Caco-2 (cell line): ENCODE data around the gene ATXN7L3. TPM values are rescaled to one million over a fixed set of nuclear protein-coding genes. Genes with fewer than 3 reads are reported as not detected.

ENCODE experiments used
- BruUV-seq: library from RNA; stranded (reverse); fragments of 400-500 nt; replicated peaks from 2 replicates; lab custom pipeline; 2021; lab: Mats Ljungman, UMichigan
- CTCF ChIA-PET: fragments of 300-600 bp; sonication (Branson Sonifier 250); formaldehyde crosslinking; loops from one replicate; lab custom pipeline; 2022; ENCODE audit warnings: antibody characterized with exemption; lab: Charles Lee
- POLR2A ChIA-PET: fragments of 300-600 bp; sonication (Branson Sonifier 250); formaldehyde crosslinking; loops from one replicate; lab custom pipeline; 2022; ENCODE audit warnings: antibody characterized with exemption; lab: Charles Lee
- DNase-seq, 2 experiments: peaks; one replicate each; pipeline versions ENCODE4 v3.0.0 to v3.0.0-alpha.2; 2020 to 2022
- H3K27me3 ChIP-seq: replicated peaks from 2 replicates; pipeline ENCODE4 v1.6.0; 2011; ENCODE audit warnings: low read length; ENCODE audit not compliant: control insufficient read depth, insufficient read depth
- H3K36me3 ChIP-seq: 2 replicates; pipeline ENCODE4 v1.5.1; 2011; ENCODE audit warnings: low read length; ENCODE audit not compliant: control insufficient read depth, insufficient read depth
- H3K4me1 ChIP-seq: fragments of 250-450 bp; sonication (Bioruptor Pico); 2 replicates; pipeline ENCODE4 v1.5.1; 2020; ENCODE audit warnings: mild to moderate bottlenecking
- H3K4me3 ChIP-seq: 2 replicates; pipeline ENCODE4 v1.5.1; 2011; ENCODE audit warnings: low read depth, mild to moderate bottlenecking, control low read depth, low read length
- H3K9me3 ChIP-seq: fragments of 250-450 bp; sonication (Bioruptor Pico); 2 replicates; pipeline ENCODE4 v1.5.1; 2020; ENCODE audit warnings: mild to moderate bottlenecking, moderate library complexity
- H3K27ac Mint-ChIP-seq: one replicate; pipeline ENCODE4 v1.8.0; 2022; ENCODE audit warnings: mixed read lengths; ENCODE audit not compliant: unreplicated experiment
- H3K27me3 Mint-ChIP-seq: one replicate; pipeline ENCODE4 v1.8.0; 2022; ENCODE audit warnings: mixed read lengths; ENCODE audit not compliant: insufficient read depth, unreplicated experiment
- H3K36me3 Mint-ChIP-seq: one replicate; pipeline ENCODE4 v1.8.0; 2022; ENCODE audit warnings: mild to moderate bottlenecking, mixed read lengths; ENCODE audit not compliant: insufficient read depth, unreplicated experiment
- H3K4me1 Mint-ChIP-seq: one replicate; pipeline ENCODE4 v1.8.0; 2022; ENCODE audit warnings: low read depth, mixed read lengths; ENCODE audit not compliant: unreplicated experiment
- H3K4me3 Mint-ChIP-seq: one replicate; pipeline ENCODE4 v1.8.0; 2022; ENCODE audit warnings: mild to moderate bottlenecking, moderate library complexity, mixed read lengths; ENCODE audit not compliant: unreplicated experiment
- H3K9me3 Mint-ChIP-seq: one replicate; pipeline ENCODE4 v1.8.0; 2022; ENCODE audit warnings: mixed read lengths; ENCODE audit not compliant: unreplicated experiment
- CTCF ChIP-seq, 2 experiments: fragments of 200-600 bp in 1 of 2; IDR thresholded peaks; 1 replicate in 1 of 2; 2 replicates in 1 of 2; pipeline versions ENCODE4 v1.5.1 to v1.8.0; 2011 to 2022; ENCODE audit warnings: antibody characterized with exemption in 1 of 2, control low read depth in 1 of 2, inconsistent platforms in 1 of 2, low read depth in 1 of 2, low read length in 1 of 2, mild to moderate bottlenecking in 1 of 2, moderate library complexity in 1 of 2; ENCODE audit not compliant: insufficient read depth in 1 of 2, severe bottlenecking in 1 of 2, unreplicated experiment in 1 of 2
- intact Hi-C: fragments of 100-400 bp; cut with micrococcal nuclease; formaldehyde crosslinking; loops from one replicate; pipeline ENCODE4 v1.10.0; 2022; ENCODE audit not compliant: unreplicated experiment
- total RNA-seq: library from RNA; stranded (reverse); gene quantifications from 2 replicates; pipeline ENCODE4 v1.2.3, GENCODE V29; 2022

ATXN7L3 gene
- total RNA-seq, 1 experiment from 2014 or later: 92.0 TPM

GRCh38 chr17:44211281-44212265 is 11.9 kb upstream of the ATXN7L3 start:
- BruUV-seq: no TSS peak
- Mint-ChIP-seq H3K27me3 (no peaks in the 10 kb centered on the region), H3K9me3 (no peaks in the 10 kb centered on the region), H3K27ac (no peak overlapping the region), H3K4me1 (no peaks in the 10 kb centered on the region), H3K36me3 (peaks cover 83% of the 10 kb centered on the region), H3K4me3 (no peak overlapping the region)
- CTCF ChIA-PET: no interaction called here
- POLR2A ChIA-PET: no interaction called here
- intact Hi-C loops: no loop called here
- no peak for TF ChIP-seq CTCF (IDR thresholded peaks at IDR 0.05; ENCODE audit: insufficient read depth in 1 of 2, low read depth in 1 of 2, low read length in 1 of 2, severe bottlenecking in 1 of 2, unreplicated experiment in 1 of 2)
- Histone ChIP-seq H3K27me3 (no peaks in the 10 kb centered on the region), H3K9me3 (no peaks in the 10 kb centered on the region), H3K4me3 (no peak overlapping the region), H3K4me1 (no peaks in the 10 kb centered on the region), H3K36me3 (peaks cover 13% of the 10 kb centered on the region)
- no peak for DNase-seq

- H3K27me3 Mint-ChIP-seq: no peaks in the 10 kb centered on the region
- POLR2A ChIA-PET: interaction anchor here (0.6 kb wide), 1 partner anchor 8 kb away, joined by 9 read pairs; no protein-coding TSS in a partner anchor
- peaks cover 73% of the 10 kb centered on the region for H3K36me3 Mint-ChIP-seq
- Histone ChIP-seq H3K4me1 (no peaks in the 10 kb centered on the region), H3K27me3 (no peaks in the 10 kb centered on the region), H3K4me3 (no peak overlapping the region), H3K9me3 (no peaks in the 10 kb centered on the region), H3K36me3 (peaks cover 9% of the 10 kb centered on the region)
- BruUV-seq: no TSS peak
- H3K4me3 Mint-ChIP-seq: no peak overlapping the region
- TF ChIP-seq CTCF (IDR thresholded peaks at IDR 0.05; ENCODE audit: insufficient read depth in 1 of 2, low read depth in 1 of 2, low read length in 1 of 2, severe bottlenecking in 1 of 2, unreplicated experiment in 1 of 2): peak; percentile 18 to 67
- intact Hi-C loops: no loop called here
- CTCF ChIA-PET: interaction anchor here (1.2 kb wide), 2 partner anchors 9 to 11 kb away, joined by 3 to 7 read pairs; no protein-coding TSS in a partner anchor
- no peaks in the 10 kb centered on the region for H3K4me1 Mint-ChIP-seq
- no peak overlapping the region for H3K27ac Mint-ChIP-seq
- DNase-seq: peak in 1 of 2 experiments; percentile 62
- H3K9me3 Mint-ChIP-seq: no peaks in the 10 kb centered on the region
These were observed 10.9 kb upstream of the ATXN7L3 start for GRCh38 chr17:44210342-44211192.

GRCh38 chr17:44209786-44210341 is 10.2 kb upstream of the ATXN7L3 start:
- H3K9me3 Mint-ChIP-seq: no peaks in the 10 kb centered on the region
- H3K36me3 Mint-ChIP-seq: peaks cover 66% of the 10 kb centered on the region
- no peak for TF ChIP-seq CTCF (IDR thresholded peaks at IDR 0.05; ENCODE audit: insufficient read depth in 1 of 2, low read depth in 1 of 2, low read length in 1 of 2, severe bottlenecking in 1 of 2, unreplicated experiment in 1 of 2)
- no peaks in the 10 kb centered on the region for H3K4me1 Mint-ChIP-seq
- Histone ChIP-seq H3K9me3 (no peaks in the 10 kb centered on the region), H3K4me1 (no peaks in the 10 kb centered on the region), H3K4me3 (no peak overlapping the region), H3K36me3 (peaks cover 5% of the 10 kb centered on the region), H3K27me3 (no peaks in the 10 kb centered on the region)
- H3K27ac Mint-ChIP-seq: no peak overlapping the region
- H3K27me3 Mint-ChIP-seq: no peaks in the 10 kb centered on the region
- no peak overlapping the region for H3K4me3 Mint-ChIP-seq
- no peak for DNase-seq
- TSS peak; percentile 9 for BruUV-seq
- CTCF ChIA-PET: interaction anchor here (1.2 kb wide), 2 partner anchors 8 to 12 kb away, joined by 3 to 7 read pairs; no protein-coding TSS in a partner anchor
- intact Hi-C loops: no loop called here
- POLR2A ChIA-PET: no interaction called here
